PC-3 (cell line): ENCODE data around the gene SLC8A1. TPM values are rescaled to one million over a fixed set of nuclear protein-coding genes. Genes with fewer than 3 reads are reported as not detected.

Experiments used
- ATAC-seq: fragments of 200-7000 bp; cut with Tn5 transposase; 2 replicates; pipeline ENCODE4 v1.9.1; 2020; ENCODE audit warnings: mild to moderate bottlenecking, moderate library complexity
- BruUV-seq: library from RNA; stranded (reverse); fragments of 400-500 nt; replicated peaks from 2 replicates; lab custom pipeline; 2021; lab: Mats Ljungman, UMichigan
- CTCF ChIA-PET: fragments of 300-600 bp; sonication (Branson Sonifier 250); formaldehyde crosslinking; loops from one replicate; lab custom pipeline; 2022; ENCODE audit warnings: antibody characterized with exemption; lab: Charles Lee
- POLR2A ChIA-PET: fragments of 300-600 bp; sonication (Branson Sonifier 250); formaldehyde crosslinking; loops from one replicate; lab custom pipeline; 2022; ENCODE audit warnings: antibody characterized with exemption; ENCODE audit not compliant: unreplicated experiment; lab: Charles Lee
- DNase-seq: peaks from one replicate; pipeline ENCODE4 v3.0.0-alpha.2; 2015
- H2AFZ ChIP-seq: fragments of 300-600 bp; sonication (generic); 2 replicates; pipeline ENCODE4 v1.6.0; 2016; ENCODE audit warnings: antibody characterized with exemption, low read length
- H3F3A ChIP-seq: fragments of 300-600 bp; sonication (generic); one replicate; pipeline ENCODE4 v1.6.0; 2017; ENCODE audit warnings: antibody characterized with exemption, low read length, control low read depth, mild to moderate bottlenecking; ENCODE audit not compliant: unreplicated experiment
- H3K27ac ChIP-seq: fragments of 300-600 bp; sonication (generic); 2 replicates; pipeline ENCODE4 v1.5.1; 2016; ENCODE audit warnings: mild to moderate bottlenecking, low read length
- H3K27me3 ChIP-seq: fragments of 300-600 bp; sonication (generic); 2 replicates; pipeline ENCODE4 v1.6.1; 2016; ENCODE audit warnings: low read length, mixed read lengths
- H3K36me3 ChIP-seq: fragments of 300-600 bp; sonication (generic); 2 replicates; pipeline ENCODE4 v1.6.1; 2016; ENCODE audit warnings: low read depth, mixed run types, low read length, mixed read lengths
- H3K4me1 ChIP-seq: fragments of 300-600 bp; sonication (generic); 2 replicates; pipeline ENCODE4 v1.5.1; 2016; ENCODE audit warnings: low read length; ENCODE audit not compliant: insufficient read depth
- H3K4me2 ChIP-seq: fragments of 300-600 bp; sonication (generic); 2 replicates; pipeline ENCODE4 v1.6.0; 2016; ENCODE audit warnings: low read length
- H3K4me3 ChIP-seq: fragments of 300-600 bp; sonication (generic); 2 replicates; pipeline ENCODE4 v1.5.1; 2016; ENCODE audit warnings: mild to moderate bottlenecking, low read length, mixed read lengths
- H3K79me2 ChIP-seq: fragments of 300-600 bp; sonication (generic); 2 replicates; pipeline ENCODE4 v1.6.1; 2017; ENCODE audit warnings: low read length, mixed read lengths
- H3K9ac ChIP-seq: fragments of 300-600 bp; sonication (generic); 2 replicates; pipeline ENCODE4 v1.6.0; 2016; ENCODE audit warnings: mild to moderate bottlenecking, low read length
- H3K9me2 ChIP-seq: fragments of 300-600 bp; sonication (generic); replicated peaks from 2 replicates; pipeline ENCODE4 v1.6.1; 2016; ENCODE audit warnings: mixed run types, low read length, mixed read lengths
- H3K9me3 ChIP-seq: fragments of 300-600 bp; sonication (generic); 2 replicates; pipeline ENCODE4 v1.6.1; 2016; ENCODE audit warnings: low read length, mixed read lengths
- H4K20me1 ChIP-seq: fragments of 300-600 bp; sonication (generic); 2 replicates; pipeline ENCODE4 v1.6.1; 2016; ENCODE audit warnings: low read length, mixed read lengths
- EZH2 ChIP-seq: fragments of 300-600 bp; sonication (generic); IDR thresholded peaks from one replicate; pipeline ENCODE4 v1.6.1; 2017; ENCODE audit warnings: antibody characterized with exemption, mild to moderate bottlenecking, low read length; ENCODE audit not compliant: unreplicated experiment
- EZH2phosphoT487 ChIP-seq: fragments of 300-600 bp; sonication (generic); IDR thresholded peaks from 2 replicates; pipeline ENCODE4 v1.6.1; 2018; ENCODE audit warnings: mild to moderate bottlenecking, antibody characterized with exemption, low read length, borderline replicate concordance
- intact Hi-C: fragments of 100-400 bp; cut with micrococcal nuclease; formaldehyde crosslinking; loops from 2 replicates; pipeline ENCODE4 v1.9.0; 2023
- total RNA-seq: library from RNA; depleted of rRNA; stranded (reverse); fragments of >200 nt; gene quantifications from 2 replicates; pipeline ENCODE4 v1.2.3, GENCODE V29; 2014
- TF ChIP-seq, protein P1 (sequence below): fragments of 300-600 bp; sonication (generic); conservative IDR thresholded peaks from 2 replicates; pipeline ENCODE4 v1.5.1; 2017; ENCODE audit warnings: antibody characterized with exemption, low read depth, mild to moderate bottlenecking, low read length

SLC8A1 gene
- total RNA-seq, 1 experiment from 2014 or later = 1.3 TPM

DNA sequence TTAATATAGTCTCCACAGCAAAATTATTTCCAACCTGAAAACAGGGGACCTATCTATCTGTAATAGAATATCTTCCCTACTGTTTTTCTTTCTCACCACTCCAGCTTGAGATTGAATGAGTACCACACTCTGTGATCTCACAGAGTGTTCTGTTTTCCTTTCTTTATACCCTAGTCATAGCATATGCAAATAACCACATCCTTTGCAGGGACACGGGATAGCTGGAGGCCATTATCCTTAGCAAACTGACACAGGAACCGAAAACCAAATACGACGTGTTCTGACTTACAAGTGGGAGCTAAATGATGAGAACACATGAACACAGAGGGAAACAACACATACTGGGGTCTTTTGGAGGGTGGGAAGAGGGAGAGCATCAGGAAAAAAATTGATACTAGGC is 224.7 kb downstream of the SLC8A1 start:
- H3F3A ChIP-seq = no peaks in the 10 kb centered on the region
- H3K9me3 ChIP-seq = no peaks in the 10 kb centered on the region
- H2AFZ ChIP-seq = no peak overlapping the region
- H3K4me3 ChIP-seq = no peak overlapping the region
- intact Hi-C loops = no loop called here
- H4K20me1 ChIP-seq = no peaks in the 10 kb centered on the region
- no peaks in the 10 kb centered on the region for H3K36me3 ChIP-seq
- ChIA-PET CTCF (interaction anchor here (1.6 kb wide), 1 partner anchor 314 kb away, joined by 4 read pairs; no protein-coding TSS in a partner anchor), POLR2A (no interaction called here)
- peak overlapping the region; percentile 17; the same call in 1 of the 2 replicates for H3K27ac ChIP-seq
- ATAC-seq (peak; percentile 99), DNase-seq (peak; percentile 73)
- BruUV-seq = no TSS peak
- no peak overlapping the region for H3K9ac ChIP-seq
- H3K4me1 ChIP-seq = peaks cover 8% of the 10 kb centered on the region
- TF ChIP-seq EZH2phosphoT487 (no peak), EZH2 (no peak)
- TF ChIP-seq, protein P1, sequence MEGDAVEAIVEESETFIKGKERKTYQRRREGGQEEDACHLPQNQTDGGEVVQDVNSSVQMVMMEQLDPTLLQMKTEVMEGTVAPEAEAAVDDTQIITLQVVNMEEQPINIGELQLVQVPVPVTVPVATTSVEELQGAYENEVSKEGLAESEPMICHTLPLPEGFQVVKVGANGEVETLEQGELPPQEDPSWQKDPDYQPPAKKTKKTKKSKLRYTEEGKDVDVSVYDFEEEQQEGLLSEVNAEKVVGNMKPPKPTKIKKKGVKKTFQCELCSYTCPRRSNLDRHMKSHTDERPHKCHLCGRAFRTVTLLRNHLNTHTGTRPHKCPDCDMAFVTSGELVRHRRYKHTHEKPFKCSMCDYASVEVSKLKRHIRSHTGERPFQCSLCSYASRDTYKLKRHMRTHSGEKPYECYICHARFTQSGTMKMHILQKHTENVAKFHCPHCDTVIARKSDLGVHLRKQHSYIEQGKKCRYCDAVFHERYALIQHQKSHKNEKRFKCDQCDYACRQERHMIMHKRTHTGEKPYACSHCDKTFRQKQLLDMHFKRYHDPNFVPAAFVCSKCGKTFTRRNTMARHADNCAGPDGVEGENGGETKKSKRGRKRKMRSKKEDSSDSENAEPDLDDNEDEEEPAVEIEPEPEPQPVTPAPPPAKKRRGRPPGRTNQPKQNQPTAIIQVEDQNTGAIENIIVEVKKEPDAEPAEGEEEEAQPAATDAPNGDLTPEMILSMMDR = no peak
- H3K4me2 ChIP-seq = no peak overlapping the region
- no peaks in the 10 kb centered on the region for H3K27me3 ChIP-seq
- no peaks in the 10 kb centered on the region for H3K79me2 ChIP-seq
- H3K9me2 ChIP-seq = peaks cover 6% of the 10 kb centered on the region; the same call in 1 of the 2 replicates

DNA sequence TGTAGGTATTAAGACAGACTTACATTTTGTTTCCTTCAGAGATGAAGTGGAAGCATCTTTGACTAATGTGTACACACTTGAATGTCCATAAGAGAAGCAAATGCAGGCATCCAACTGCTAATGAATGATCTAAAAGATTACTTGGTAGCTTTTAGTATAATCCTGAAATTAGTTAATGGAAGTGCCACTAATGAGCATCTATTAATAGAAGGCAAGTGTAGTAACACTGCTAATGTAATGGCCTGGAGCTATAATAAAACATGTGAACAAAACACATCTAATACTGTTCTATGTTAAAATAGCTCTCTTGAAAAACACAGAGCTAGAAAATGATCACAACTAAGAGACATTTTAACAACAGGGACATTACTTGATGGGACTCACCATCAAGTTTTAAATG is 225.3 kb downstream of the SLC8A1 start:
- BruUV-seq = no TSS peak
- no peak overlapping the region for H3K4me3 ChIP-seq
- no peak for ATAC-seq
- H4K20me1 ChIP-seq = no peaks in the 10 kb centered on the region
- no peaks in the 10 kb centered on the region for H3K79me2 ChIP-seq
- no peaks in the 10 kb centered on the region for H3F3A ChIP-seq
- H3K4me1 ChIP-seq = peaks cover 8% of the 10 kb centered on the region
- peak overlapping the region; percentile 17; the same call in 1 of the 2 replicates for H3K27ac ChIP-seq
- peaks cover 6% of the 10 kb centered on the region; the same call in 1 of the 2 replicates for H3K9me2 ChIP-seq
- no peaks in the 10 kb centered on the region for H3K27me3 ChIP-seq
- H3K4me2 ChIP-seq = no peak overlapping the region
- intact Hi-C loops = no loop called here
- H3K9ac ChIP-seq = no peak overlapping the region
- ChIA-PET POLR2A (no interaction called here), CTCF (interaction anchor here (1.6 kb wide), 1 partner anchor 313 kb away, joined by 4 read pairs; no protein-coding TSS in a partner anchor)
- DNase-seq = no peak
- H2AFZ ChIP-seq = no peak overlapping the region
- no peaks in the 10 kb centered on the region for H3K9me3 ChIP-seq
- TF ChIP-seq, protein P1 = no peak
- TF ChIP-seq EZH2 (no peak), EZH2phosphoT487 (no peak)
- no peaks in the 10 kb centered on the region for H3K36me3 ChIP-seq

DNA sequence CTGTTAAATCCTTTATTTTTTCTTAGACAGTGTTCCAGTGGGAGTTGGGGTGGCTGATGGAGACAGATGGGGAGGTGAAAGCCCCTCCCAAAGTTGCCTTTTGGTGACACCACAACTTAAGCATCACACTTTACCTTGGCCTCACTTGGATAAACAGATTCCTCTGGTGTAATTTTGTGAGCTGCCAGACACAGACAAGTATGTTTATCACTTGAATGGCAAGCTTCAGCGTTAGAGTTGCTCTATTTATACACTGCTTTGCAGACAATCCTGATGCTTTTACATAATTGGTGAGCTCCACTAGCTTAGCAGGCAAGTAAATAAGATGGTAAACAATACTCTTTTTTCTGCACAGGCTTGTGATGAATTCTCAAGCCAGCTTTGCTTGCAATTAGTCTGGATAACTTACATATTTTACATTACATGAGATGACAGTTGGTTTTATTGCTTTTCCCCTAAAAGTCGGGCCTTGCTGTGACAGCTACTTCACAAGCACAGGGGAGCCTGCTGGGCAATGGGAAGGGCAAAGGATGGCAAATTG is 226.2 kb downstream of the SLC8A1 start:
- BruUV-seq = no TSS peak
- intact Hi-C loops = no loop called here
- TF ChIP-seq EZH2phosphoT487 (no peak), EZH2 (no peak)
- TF ChIP-seq, protein P1 = no peak
- Histone ChIP-seq H3F3A (no peaks in the 10 kb centered on the region), H3K9ac (no peak overlapping the region), H3K9me3 (no peaks in the 10 kb centered on the region), H3K9me2 (peaks cover 6% of the 10 kb centered on the region; the same call in 1 of the 2 replicates), H3K36me3 (no peaks in the 10 kb centered on the region), H3K4me3 (no peak overlapping the region), H4K20me1 (no peaks in the 10 kb centered on the region), H2AFZ (no peak overlapping the region), H3K4me1 (peaks cover 8% of the 10 kb centered on the region), H3K27me3 (no peaks in the 10 kb centered on the region), H3K4me2 (no peak overlapping the region), H3K27ac (no peak overlapping the region), H3K79me2 (no peaks in the 10 kb centered on the region)
- ChIA-PET CTCF (no interaction called here), POLR2A (no interaction called here)
- ATAC-seq (no peak), DNase-seq (no peak)
